Muscle of leg (tissue), 11 donors: Measurements from ENCODE around the gene SYT12. TPM values are rescaled to one million over a fixed set of nuclear protein-coding genes. Genes with fewer than 3 reads are reported as not detected.
"Not testable (repeated sequence)": the region's sequence is repeated elsewhere in the genome, so short reads cannot be mapped to it uniquely, and the experiment has no call there.

Experiments used
- DNase-seq: peaks from one replicate; pipeline ENCODE4 v3.0.0; 2013
- H3K27ac ChIP-seq: one replicate; pipeline ENCODE4 v1.5.1; 2013; ENCODE audit warnings: mild to moderate bottlenecking, low read length, control low read depth
- H3K27me3 ChIP-seq: one replicate; pipeline ENCODE4 v1.6.1; 2013; ENCODE audit warnings: low read length; ENCODE audit not compliant: control insufficient read depth, insufficient read depth
- H3K36me3 ChIP-seq: one replicate; pipeline ENCODE4 v1.6.1; 2013; ENCODE audit warnings: low read length; ENCODE audit not compliant: control insufficient read depth, insufficient read depth
- H3K4me1 ChIP-seq: one replicate; pipeline ENCODE4 v1.6.1; 2013; ENCODE audit warnings: low read length; ENCODE audit not compliant: control insufficient read depth, insufficient read depth
- H3K4me3 ChIP-seq: one replicate; pipeline ENCODE4 v1.5.1; 2013; ENCODE audit warnings: low read length, control low read depth
- H3K9me3 ChIP-seq: replicated peaks from 2 replicates; pipeline ENCODE4 v1.6.1; 2013; ENCODE audit warnings: low read depth, low read length; ENCODE audit not compliant: control insufficient read depth
- WGBS: methylation state at CpG from one replicate; pipeline ENCODE4 v1.1.5; 2013; ENCODE audit warnings: missing lambda C conversion rate; ENCODE audit not compliant: insufficient coverage; 5-methylcytosine and 5-hydroxymethylcytosine counted together
- polyA plus RNA-seq, 8 donors: library from polyadenylated mRNA; unstranded; fragments of 120-200 nt; gene quantifications; one replicate each; pipeline versions ENCODE4 v1.2.1 to v1.2.3, GENCODE V29; 2013; ENCODE audit warnings: inconsistent platforms in 1 of 8, low replicate concordance in 1 of 8; ENCODE audit not compliant: insufficient read length in 8 of 8, insufficient read depth in 1 of 8
- total RNA-seq: library from RNA; stranded (reverse); fragments of 120-200 nt; gene quantifications from one replicate; pipeline ENCODE4 v1.2.4, GENCODE V29; 2013

Gene SYT12
- total and polyA plus RNA-seq, 9 donors, result 0.05 to 0.30 (median 0.07) TPM; not detected in 1

DNA sequence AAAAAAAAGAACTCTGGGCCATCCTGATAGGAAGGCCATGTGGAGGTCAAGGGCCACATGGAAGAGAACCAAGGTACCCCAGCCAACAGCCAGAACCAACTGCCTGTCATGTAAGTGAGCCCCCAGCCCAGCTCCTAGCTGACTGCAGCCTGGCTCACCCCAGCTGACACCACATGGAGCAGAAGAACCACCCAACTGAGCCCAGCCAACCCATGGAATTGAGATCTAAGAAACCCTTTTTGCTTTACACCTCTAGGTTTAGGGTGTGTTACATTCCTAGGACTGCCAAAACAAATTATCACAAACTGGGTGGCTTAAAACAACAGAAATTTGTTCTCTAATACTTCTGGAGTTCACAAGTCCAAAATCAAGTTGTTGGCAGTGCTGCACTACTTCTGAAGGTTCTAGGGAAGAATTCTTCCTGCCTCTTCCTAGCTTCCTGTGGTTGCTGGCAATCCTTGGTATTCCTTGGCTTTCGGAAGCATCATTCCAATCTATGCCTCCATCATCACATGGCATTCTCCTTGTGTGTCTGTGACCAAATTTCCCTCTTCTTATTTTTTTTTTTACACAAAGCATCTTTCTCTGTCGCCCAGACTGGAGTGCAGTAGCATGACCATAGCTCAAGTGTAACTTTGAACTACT lies 43.5 kb upstream of the SYT12 start:
- Histone ChIP-seq H3K36me3 (no peaks in the 10 kb centered on the region), H3K9me3 (peaks cover 5% of the 10 kb centered on the region), H3K27me3 (peaks cover 2% of the 10 kb centered on the region), H3K27ac (no peak overlapping the region), H3K4me3 (no peak overlapping the region), H3K4me1 (peaks cover 7% of the 10 kb centered on the region)
- DNase-seq, result no peak
- 95% methylated on average over 2 of the region's 2 CpGs for WGBS

DNA sequence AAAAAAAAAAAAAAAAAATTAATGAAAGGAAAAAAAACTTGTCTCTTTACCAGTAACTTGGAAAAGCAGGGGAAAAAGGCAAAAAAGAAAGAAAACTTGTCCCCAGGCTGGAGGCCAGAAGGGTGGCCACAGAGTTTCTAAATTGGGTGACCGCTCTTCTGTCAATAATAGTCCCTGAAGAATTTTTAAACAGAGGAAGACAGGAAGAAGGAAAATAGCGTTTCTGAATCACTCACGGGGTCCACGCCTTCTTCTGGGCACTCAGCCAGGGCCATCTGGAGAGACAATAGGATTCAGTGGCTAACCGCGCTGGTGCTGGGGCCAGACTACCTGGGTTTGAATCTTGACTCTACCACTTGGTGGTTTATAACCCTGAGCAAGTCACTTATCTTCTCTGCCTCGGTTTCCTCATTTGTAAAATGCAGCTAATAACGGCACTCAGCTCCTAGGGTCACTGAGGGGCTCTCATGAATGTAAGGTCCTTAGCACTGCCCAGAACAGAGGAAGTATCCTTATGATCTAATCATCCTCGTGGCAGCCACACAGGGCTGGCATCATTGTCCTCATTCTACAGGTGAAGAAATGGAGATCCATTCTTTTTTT lies 40.9 kb upstream of the SYT12 start:
- Histone ChIP-seq H3K9me3 (peaks cover 5% of the 10 kb centered on the region), H3K36me3 (no peaks in the 10 kb centered on the region), H3K27me3 (no peaks in the 10 kb centered on the region), H3K27ac (no peak overlapping the region), H3K4me3 (no peak overlapping the region), H3K4me1 (peaks cover 7% of the 10 kb centered on the region)
- 11% methylated on average over 7 of the region's 9 CpGs for WGBS
- DNase-seq, result peak; percentile 95

DNA sequence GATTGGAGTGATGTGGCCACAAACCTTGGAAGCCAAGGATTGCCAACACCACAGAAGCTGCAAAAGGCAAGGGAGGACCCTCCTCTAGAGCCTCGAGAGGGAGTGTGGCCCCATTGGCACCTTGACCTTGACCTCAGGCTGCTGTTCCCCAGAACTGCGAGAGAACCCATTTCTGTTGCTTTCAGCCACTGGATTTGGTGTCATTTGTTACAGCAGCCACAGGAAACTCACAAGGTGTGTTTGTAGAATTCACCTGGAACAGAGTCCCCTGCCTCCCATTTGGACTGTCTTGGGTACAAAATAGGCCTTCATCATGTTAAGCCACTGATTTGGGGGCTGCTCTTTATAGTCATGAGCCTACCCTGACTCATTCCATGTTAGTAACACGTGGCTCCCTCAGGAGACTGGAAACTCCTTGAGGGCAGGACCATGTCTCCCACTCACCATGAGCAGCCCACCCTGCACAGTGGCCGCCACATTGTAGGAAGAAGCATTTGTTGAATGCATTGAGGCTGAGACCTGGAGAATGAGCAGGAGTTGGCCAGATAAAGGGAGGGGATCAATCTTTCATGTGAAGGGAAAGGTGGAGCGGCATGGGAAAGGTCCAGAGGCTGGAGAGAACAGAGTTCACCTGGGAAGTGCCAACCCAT lies 39.5 kb upstream of the SYT12 start:
- H3K4me3 ChIP-seq, result no peak overlapping the region
- H3K27me3 ChIP-seq, result peaks cover 2% of the 10 kb centered on the region
- WGBS, result 76% methylated on average over 4 of the region's 5 CpGs
- DNase-seq, result no peak
- peaks cover 5% of the 10 kb centered on the region for H3K9me3 ChIP-seq
- no peaks in the 10 kb centered on the region for H3K36me3 ChIP-seq
- peaks cover 13% of the 10 kb centered on the region for H3K4me1 ChIP-seq
- no peak overlapping the region for H3K27ac ChIP-seq

DNA sequence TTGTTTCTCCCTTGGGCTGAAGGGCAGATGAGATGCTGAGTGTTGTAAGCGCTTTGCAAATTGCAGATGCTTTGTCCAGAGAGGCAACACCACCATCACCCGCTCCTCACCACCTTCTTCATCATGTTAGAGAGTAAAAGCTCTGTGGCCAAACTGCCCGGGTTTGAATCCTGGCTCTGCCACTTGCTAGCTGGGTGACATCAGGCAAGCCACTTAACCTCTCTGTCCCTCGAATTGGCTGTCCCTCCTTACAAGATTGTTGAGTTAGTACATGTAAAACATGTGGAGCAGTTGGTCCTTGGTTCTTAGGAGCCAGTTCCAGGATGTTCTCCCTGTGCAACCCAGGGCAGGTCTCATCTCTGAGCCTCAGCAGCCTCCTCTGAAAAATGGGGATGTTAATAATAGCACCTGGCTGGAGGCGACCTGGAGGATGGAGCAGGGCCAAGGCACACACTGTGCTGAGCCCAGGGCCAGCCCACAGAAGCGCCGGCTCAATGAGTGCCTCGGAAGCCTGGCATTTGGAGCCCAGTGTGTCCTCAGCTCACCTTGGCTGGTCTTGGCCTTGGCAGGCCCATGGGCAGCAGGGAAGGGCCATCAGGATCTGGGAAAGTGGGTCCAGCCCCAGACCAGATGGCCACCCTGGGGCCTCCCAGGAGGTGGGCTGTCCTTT lies 37.3 kb upstream of the SYT12 start:
- 83% methylated on average over 6 of the region's 8 CpGs for WGBS
- no peak for DNase-seq
- Histone ChIP-seq H3K27ac (no peak overlapping the region), H3K36me3 (no peaks in the 10 kb centered on the region), H3K27me3 (peaks cover 2% of the 10 kb centered on the region), H3K9me3 (no peaks in the 10 kb centered on the region), H3K4me3 (no peak overlapping the region), H3K4me1 (peaks cover 13% of the 10 kb centered on the region)

DNA sequence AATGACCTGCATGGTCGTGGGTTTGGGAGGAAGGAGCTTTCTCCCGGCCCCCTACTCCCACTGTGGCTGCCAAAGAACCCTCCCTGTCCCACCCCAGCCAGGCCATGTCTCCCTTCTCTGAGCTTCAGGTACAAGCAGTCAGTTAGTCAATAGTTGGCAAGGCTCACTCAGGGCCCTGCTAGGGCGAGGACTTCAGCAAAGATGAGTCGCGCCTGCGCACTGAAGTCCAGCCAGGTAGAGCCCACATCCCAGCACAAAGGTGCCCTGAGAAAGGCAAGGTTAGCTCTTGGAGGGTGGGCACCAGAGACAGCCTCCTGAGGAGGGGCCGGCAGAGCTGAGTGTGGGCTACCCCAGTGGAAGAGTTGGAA lies 36.8 kb upstream of the SYT12 start:
- no peak overlapping the region for H3K27ac ChIP-seq
- peaks cover 13% of the 10 kb centered on the region for H3K4me1 ChIP-seq
- no peak overlapping the region for H3K4me3 ChIP-seq
- H3K9me3 ChIP-seq, result no peaks in the 10 kb centered on the region
- DNase-seq, result no peak
- 89% methylated on average over 5 of the region's 7 CpGs for WGBS
- H3K27me3 ChIP-seq, result peaks cover 2% of the 10 kb centered on the region
- no peaks in the 10 kb centered on the region for H3K36me3 ChIP-seq

DNA sequence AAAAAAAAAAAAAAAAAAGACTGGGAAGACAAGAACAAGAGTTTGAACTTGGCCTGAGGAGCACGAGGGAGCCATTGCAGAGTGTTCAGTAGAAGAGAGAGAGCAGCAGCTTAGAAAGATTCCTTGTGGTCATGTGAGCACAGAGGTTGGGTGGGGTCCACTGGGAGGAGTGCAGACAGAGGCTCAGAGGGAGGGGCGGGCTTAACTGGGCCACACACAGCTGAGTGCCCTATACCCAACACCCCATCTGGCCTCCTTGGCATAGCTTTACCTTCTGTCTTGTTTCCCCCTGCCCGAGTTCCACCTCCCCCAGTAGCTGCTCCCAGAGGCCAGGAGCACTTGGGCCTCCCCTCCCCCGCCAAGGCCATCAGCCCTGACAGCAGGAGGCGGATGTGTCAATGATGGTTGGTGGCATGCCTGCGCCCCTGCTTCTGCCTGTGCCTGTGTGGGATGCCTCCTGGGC lies 35.7 kb upstream of the SYT12 start:
- no peak for DNase-seq
- H3K4me1 ChIP-seq, result peaks cover 6% of the 10 kb centered on the region
- no peaks in the 10 kb centered on the region for H3K36me3 ChIP-seq
- H3K4me3 ChIP-seq, result no peak overlapping the region
- 33% methylated on average over 1 of the region's 6 CpGs for WGBS
- H3K27ac ChIP-seq, result no peak overlapping the region
- no peaks in the 10 kb centered on the region for H3K9me3 ChIP-seq
- peaks cover 2% of the 10 kb centered on the region for H3K27me3 ChIP-seq

DNA sequence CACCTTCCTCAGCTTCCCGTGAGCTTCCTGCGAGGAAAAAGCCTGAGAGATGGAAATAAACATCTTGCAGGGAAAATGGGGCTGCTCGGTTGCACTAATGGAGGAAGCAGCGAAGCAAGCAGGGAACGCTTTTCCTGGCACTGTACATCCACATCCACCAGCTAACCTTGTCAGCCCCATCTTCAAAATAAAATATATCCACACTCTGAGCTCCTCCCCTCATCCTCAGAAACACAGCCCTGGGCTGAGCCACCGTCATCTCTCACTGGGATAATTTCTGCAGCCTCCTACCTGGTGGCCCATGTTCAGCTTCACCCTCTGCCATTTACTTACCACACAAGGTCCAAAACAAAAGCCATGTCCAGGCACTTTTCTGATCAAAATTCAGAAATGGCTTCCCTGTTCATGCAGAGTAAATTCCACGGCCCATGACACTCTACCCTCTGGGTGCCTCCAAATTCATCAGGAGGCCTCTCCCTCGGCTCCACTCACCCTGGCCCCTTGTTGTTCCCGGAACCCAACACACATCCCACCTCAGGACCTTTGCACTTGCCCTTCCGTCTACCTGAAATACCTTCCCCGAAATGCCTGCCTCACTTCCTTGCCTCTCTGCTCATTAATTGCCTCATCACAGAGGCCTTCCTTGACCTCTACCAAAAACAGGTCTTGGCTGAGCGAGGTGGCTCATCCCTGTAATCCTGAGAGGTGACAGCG lies 34.9 kb upstream of the SYT12 start:
- Histone ChIP-seq H3K4me3 (no peak overlapping the region), H3K9me3 (no peaks in the 10 kb centered on the region), H3K27ac (no peak overlapping the region), H3K4me1 (peaks cover 6% of the 10 kb centered on the region), H3K27me3 (peaks cover 2% of the 10 kb centered on the region), H3K36me3 (no peaks in the 10 kb centered on the region)
- WGBS, result 65% methylated on average over 11 of the region's 13 CpGs
- DNase-seq, result no peak

DNA sequence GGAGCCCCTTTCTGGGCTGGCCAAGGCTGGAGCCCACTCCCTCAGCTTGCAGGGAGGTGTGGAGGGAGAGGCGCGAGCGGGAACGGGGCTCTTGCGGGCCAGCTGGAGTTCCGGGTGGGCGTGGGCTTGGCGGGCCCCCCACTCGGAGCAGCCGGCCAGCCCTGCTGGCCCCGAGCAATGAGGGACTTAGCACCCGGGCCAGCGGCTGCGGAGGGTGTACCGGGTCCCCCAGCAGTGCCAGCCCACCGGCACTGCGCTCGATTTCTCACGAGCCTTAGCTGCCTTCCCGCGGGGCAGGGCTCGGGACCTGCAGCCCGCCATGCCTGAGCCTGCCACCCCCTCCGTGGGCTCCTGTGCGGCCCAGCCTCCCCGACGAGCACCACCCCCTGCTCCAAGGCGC lies 34.2 kb upstream of the SYT12 start:
- not testable (repeated sequence) for DNase-seq, H3K4me3 ChIP-seq, H3K9me3 ChIP-seq, H3K27me3 ChIP-seq, H3K36me3 ChIP-seq, H3K4me1 ChIP-seq, H3K27ac ChIP-seq
- WGBS, result 92% methylated on average over 21 of the region's 28 CpGs

DNA sequence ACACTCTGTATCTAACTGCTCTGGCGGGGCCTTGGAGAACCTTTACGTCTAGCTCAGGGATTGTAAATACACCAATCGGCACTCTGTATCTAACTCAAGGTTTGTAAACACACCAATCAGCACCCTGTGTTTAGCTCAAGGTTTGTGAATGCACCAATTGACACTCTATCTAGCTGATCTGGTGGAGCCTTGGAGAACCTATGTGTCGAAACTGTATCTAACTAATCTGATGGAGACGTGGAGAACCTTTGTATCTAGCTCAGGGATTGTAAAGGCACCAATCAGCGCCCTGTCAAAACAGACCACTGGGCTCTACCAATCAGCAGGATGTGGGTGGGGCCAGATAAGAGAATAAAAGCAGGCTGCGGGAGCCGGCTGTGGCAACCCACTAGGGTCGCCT lies 33.6 kb upstream of the SYT12 start:
- DNase-seq, H3K4me3 ChIP-seq, H3K27me3 ChIP-seq, H3K36me3 ChIP-seq, H3K9me3 ChIP-seq, H3K4me1 ChIP-seq, H3K27ac ChIP-seq: not testable (repeated sequence)
- 90% methylated on average over 3 of the region's 9 CpGs for WGBS

DNA sequence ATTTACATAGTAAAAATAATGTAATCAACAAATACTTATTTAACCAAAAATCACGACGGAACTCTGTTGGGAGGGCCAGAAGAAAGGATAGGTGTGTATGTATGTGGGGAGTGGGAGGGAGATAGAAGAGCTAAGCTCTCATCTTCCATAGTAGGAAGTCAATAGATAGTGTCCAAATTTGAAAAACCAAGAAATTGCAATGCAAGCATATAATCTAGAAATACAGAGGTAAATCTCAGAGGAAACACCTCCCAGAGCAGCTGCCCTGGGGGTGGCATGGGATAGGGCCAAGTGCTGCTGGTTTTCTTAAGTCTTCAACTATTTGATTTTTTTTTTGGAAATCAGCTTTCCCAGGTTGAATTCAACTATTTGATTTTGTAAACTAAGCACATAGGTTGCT lies 30.9 kb upstream of the SYT12 start:
- WGBS, result no CpG with 5 or more reads among the region's 2 CpGs
- Histone ChIP-seq H3K27me3 (peaks cover 4% of the 10 kb centered on the region), H3K4me1 (peaks cover 7% of the 10 kb centered on the region), H3K27ac (no peak overlapping the region), H3K9me3 (no peaks in the 10 kb centered on the region), H3K4me3 (no peak overlapping the region), H3K36me3 (no peaks in the 10 kb centered on the region)
- no peak for DNase-seq
